Gastrocnemius medialis (tissue), 4 donors: ENCODE results near the gene CTSS. TPM values are rescaled to one million over a fixed set of nuclear protein-coding genes. Genes with fewer than 3 reads are reported as not detected.
"Not testable (repeated sequence)": the region's sequence is repeated elsewhere in the genome, so short reads cannot be mapped to it uniquely, and the experiment has no call there.

Experiments
- ATAC-seq, 2 donors: fragments of 150-250 bp; one replicate each; pipeline ENCODE4 v1.9.1; 2016
- DNase-seq, 2 donors: peaks; one replicate each; pipeline ENCODE4 v3.0.0-alpha.2; 2019
- H3K27ac ChIP-seq, 4 donors: fragments of 200-600 bp; sonication (generic); 1 replicate in 1 of 4; 2 replicates in 3 of 4; pipeline ENCODE4 v1.5.1; 2016 to 2018; ENCODE audit warnings: mild to moderate bottlenecking in 2 of 4, moderate library complexity in 1 of 4
- H3K27me3 ChIP-seq, 3 donors: fragments of 200-600 bp; sonication (generic) in 2 of 3; 1 replicate in 1 of 3; 2 replicates in 2 of 3; pipeline versions ENCODE4 v1.5.1 to v1.6.0; 2016 to 2019; ENCODE audit warnings: mild to moderate bottlenecking in 1 of 3, moderate library complexity in 1 of 3
- H3K36me3 ChIP-seq, 2 donors: fragments of 200-600 bp; sonication (generic) in 1 of 2; one replicate each; pipeline ENCODE4 v1.5.1; 2017 to 2018
- H3K4me1 ChIP-seq, 2 donors: fragments of 200-600 bp; sonication (generic) in 1 of 2; one replicate each; pipeline ENCODE4 v1.5.1; 2016 to 2017; ENCODE audit warnings: mild to moderate bottlenecking in 2 of 2
- H3K4me3 ChIP-seq, 4 donors: fragments of 200-600 bp; sonication (generic) in 3 of 4; 1 replicate in 1 of 4; 2 replicates in 3 of 4; pipeline ENCODE4 v1.5.1; 2016 to 2019; ENCODE audit warnings: mild to moderate bottlenecking in 2 of 4
- H3K9me3 ChIP-seq, 3 donors: fragments of 200-600 bp; sonication (generic) in 2 of 3; 1 replicate in 1 of 3; 2 replicates in 2 of 3; pipeline ENCODE4 v1.5.1; 2016 to 2019
- CTCF ChIP-seq, 5 experiments: fragments of 450-650 bp in 3 of 5; fragments of 200-600 bp in 2 of 5; sonication (generic) in 2 of 5; IDR thresholded peaks in 4 of 5; conservative IDR thresholded peaks in 1 of 5; 1 replicate in 4 of 5; 2 replicates in 1 of 5; pipeline ENCODE4 v1.5.1; 2016 to 2019; ENCODE audit warnings: antibody characterized with exemption in 5 of 5, mild to moderate bottlenecking in 3 of 5, moderate library complexity in 3 of 5
- POLR2A ChIP-seq, 2 donors: fragments of 450-650 bp; IDR thresholded peaks; one replicate each; pipeline ENCODE4 v1.6.1; 2017; ENCODE audit warnings: antibody characterized with exemption in 2 of 2, mild to moderate bottlenecking in 2 of 2, moderate library complexity in 2 of 2
- in situ Hi-C, 4 donors: fragments of 200-750 bp; cut with MboI; loops; one replicate each; pipeline versions ENCODE4 v1.15.0 to v1.8.0; 2017; ENCODE audit warnings: low sequenced_read_pairs in 4 of 4
- intact Hi-C: fragments of 100-400 bp; cut with DNase I; formaldehyde crosslinking; loops from one replicate; pipeline ENCODE4 v1.15.1; 2023; ENCODE audit warnings: low total_unique reads
- total RNA-seq, 4 donors: library from RNA; depleted of rRNA; stranded (reverse); fragments of >200 nt; gene quantifications; one replicate each; pipeline versions ENCODE4 v1.1.0 to v1.2.3, GENCODE V29; 2016

CTSS gene
- total RNA-seq, 4 donors from 2014 or later: 5.8 to 11.7 (median 10.6) TPM

GRCh38 chr1:150780510-150780909 is 14.9 kb upstream of the CTSS start:
- intact Hi-C loops: no loop called here
- no peaks in the 10 kb centered on the region for H3K9me3 ChIP-seq
- no peaks in the 10 kb centered on the region for H3K36me3 ChIP-seq
- H3K4me1 ChIP-seq: no peaks in the 10 kb centered on the region
- in situ Hi-C loops: no loop called here
- DNase-seq: no peak
- TF ChIP-seq CTCF (IDR thresholded peaks at IDR 0.05 in 4 of 5, conservative IDR thresholded peaks at IDR 0.05 in 1 of 5): no peak
- TF ChIP-seq POLR2A (IDR thresholded peaks at IDR 0.05): no peak
- no peak overlapping the region for H3K4me3 ChIP-seq
- no peak overlapping the region for H3K27ac ChIP-seq
- no peaks in the 10 kb centered on the region for H3K27me3 ChIP-seq
- ATAC-seq: no peak

- H3K4me3 ChIP-seq: no peak overlapping the region
- no peaks in the 10 kb centered on the region for H3K36me3 ChIP-seq
- H3K9me3 ChIP-seq: no peaks in the 10 kb centered on the region
- no peak for TF ChIP-seq POLR2A (IDR thresholded peaks at IDR 0.05)
- TF ChIP-seq CTCF (IDR thresholded peaks at IDR 0.05 in 4 of 5, conservative IDR thresholded peaks at IDR 0.05 in 1 of 5): no peak
- in situ Hi-C loops (no loop called here), intact Hi-C loops (no loop called here)
- H3K27ac ChIP-seq: no peak overlapping the region
- H3K4me1 ChIP-seq: no peaks in the 10 kb centered on the region
- ATAC-seq (no peak), DNase-seq (no peak)
- no peaks in the 10 kb centered on the region for H3K27me3 ChIP-seq
Measured at GRCh38 chr1:150778409-150778808, 12.8 kb upstream of the CTSS start.

GRCh38 chr1:150777544-150777943 is 12.0 kb upstream of the CTSS start:
- intact Hi-C loops: no loop called here
- ATAC-seq (no peak), DNase-seq (no peak)
- Histone ChIP-seq H3K36me3 (no peaks in the 10 kb centered on the region), H3K27me3 (no peaks in the 10 kb centered on the region), H3K4me3 (no peak overlapping the region), H3K9me3 (no peaks in the 10 kb centered on the region), H3K4me1 (no peaks in the 10 kb centered on the region), H3K27ac (no peak overlapping the region)
- TF ChIP-seq CTCF (IDR thresholded peaks at IDR 0.05 in 4 of 5, conservative IDR thresholded peaks at IDR 0.05 in 1 of 5) (no peak), POLR2A (IDR thresholded peaks at IDR 0.05) (no peak)
- in situ Hi-C loops: no loop called here

GRCh38 chr1:150775931-150776505 is 10.4 kb upstream of the CTSS start:
- H3K27me3 ChIP-seq, H3K36me3 ChIP-seq, DNase-seq, intact Hi-C loops, H3K27ac ChIP-seq, H3K4me3 ChIP-seq, H3K4me1 ChIP-seq, H3K9me3 ChIP-seq, in situ Hi-C loops, ATAC-seq: not testable (repeated sequence)

GRCh38 chr1:150775276-150775675 is 9.7 kb upstream of the CTSS start:
- in situ Hi-C loops: no loop called here
- intact Hi-C loops: no loop called here
- H3K27me3 ChIP-seq: no peaks in the 10 kb centered on the region

More at GRCh38 chr1:150775276-150775675, 9.7 kb upstream of the CTSS start:
- DNase-seq: no peak
- TF ChIP-seq CTCF (IDR thresholded peaks at IDR 0.05 in 4 of 5, conservative IDR thresholded peaks at IDR 0.05 in 1 of 5): no peak
- no peak for TF ChIP-seq POLR2A (IDR thresholded peaks at IDR 0.05)
- Histone ChIP-seq H3K9me3 (no peaks in the 10 kb centered on the region), H3K4me1 (no peaks in the 10 kb centered on the region), H3K36me3 (no peaks in the 10 kb centered on the region), H3K4me3 (no peak overlapping the region), H3K27ac (no peak overlapping the region)
- no peak for ATAC-seq
